GM20000 (cell line): ENCODE results near the gene VPS13D.
"Not testable (repeated sequence)": the region's sequence is repeated elsewhere in the genome, so short reads cannot be mapped to it uniquely, and the experiment has no call there.

Experiments used
- DNase-seq: peaks from one replicate; pipeline ENCODE4 v3.0.0; 2012; ENCODE audit warnings: low spot score
- CTCF ChIP-seq: IDR thresholded peaks from 2 replicates; pipeline ENCODE4 v1.5.1; 2012; ENCODE audit warnings: mild to moderate bottlenecking, control low read depth; ENCODE audit errors: extremely low read depth, missing control alignments

The VPS13D gene

GRCh38 chr1:12466816-12467215 is 237.0 kb downstream of the VPS13D start:
- no peak for DNase-seq
- TF ChIP-seq CTCF, result no peak

DNA sequence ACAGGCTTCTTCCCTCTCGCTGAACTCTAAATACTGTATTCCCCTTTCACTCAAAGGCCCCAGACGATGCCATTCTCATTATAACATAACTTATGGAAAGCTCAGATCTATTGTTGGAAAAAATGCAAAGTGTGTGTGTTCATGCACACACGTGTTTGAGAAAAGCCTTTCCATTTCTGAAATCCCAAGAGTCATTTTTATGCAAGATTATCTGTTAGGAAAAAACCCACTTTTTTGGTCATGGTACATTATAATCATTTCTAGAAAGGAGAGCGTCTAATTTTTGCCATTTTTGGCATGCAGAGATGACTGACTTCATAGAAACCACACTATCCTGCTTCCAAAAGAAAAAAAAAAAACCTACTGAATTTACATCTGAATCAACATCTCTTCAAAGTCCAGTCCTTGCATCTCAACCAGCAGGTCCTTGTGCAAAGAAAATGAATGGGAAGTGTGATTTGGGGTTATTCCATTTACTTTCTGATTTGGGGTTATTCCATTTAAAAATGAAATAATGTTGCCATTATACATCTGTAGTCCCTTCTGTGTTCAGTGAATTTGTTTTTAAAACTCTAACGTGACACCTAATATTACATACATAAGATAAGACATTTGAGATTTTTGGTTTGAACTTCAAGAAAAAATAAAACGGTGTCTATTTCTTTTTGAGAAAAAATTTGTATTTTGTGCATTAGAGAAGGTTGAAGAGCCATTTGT is 237.9 kb downstream of the VPS13D start:
- no peak for DNase-seq
- TF ChIP-seq CTCF, result no peak

DNA sequence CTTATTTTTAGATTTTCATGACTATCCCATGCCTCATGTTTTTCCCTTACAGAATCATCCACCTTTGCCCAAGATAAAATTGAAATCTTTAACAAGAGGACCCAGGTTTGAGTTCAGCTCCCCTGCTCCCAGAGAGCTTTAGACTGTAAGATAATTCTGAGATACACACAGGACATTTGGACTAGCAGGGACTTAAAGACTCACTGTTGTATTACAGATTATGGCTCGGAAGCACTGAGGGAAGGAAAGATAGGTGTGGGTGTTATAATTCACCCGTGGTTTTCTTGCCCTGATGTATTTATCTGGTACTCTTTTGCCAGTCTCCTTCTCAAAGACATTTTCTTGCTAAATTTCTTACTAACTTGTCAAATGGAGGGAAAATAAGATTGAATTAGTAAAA is 238.5 kb downstream of the VPS13D start:
- no peak for DNase-seq
- TF ChIP-seq CTCF, result no peak

DNA sequence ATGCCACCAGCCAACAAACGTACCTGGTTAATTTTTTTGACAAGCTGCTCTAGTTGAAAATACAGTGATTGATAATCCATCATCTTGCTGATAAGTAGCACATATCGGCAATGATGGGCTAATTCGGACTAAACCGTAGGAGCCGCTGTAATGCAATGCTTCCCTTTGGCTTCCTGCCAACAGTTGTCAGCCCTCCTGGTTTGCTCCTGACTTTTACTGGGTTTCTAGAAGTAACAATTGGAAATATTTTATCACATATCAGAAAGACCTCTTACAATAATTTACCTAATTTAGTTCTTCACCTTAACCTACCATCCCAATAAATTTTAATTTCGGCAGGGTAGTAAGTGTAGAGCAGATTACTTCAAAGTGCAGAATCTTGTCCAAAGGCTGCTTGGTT is 239.7 kb downstream of the VPS13D start:
- TF ChIP-seq CTCF, result no peak
- no peak for DNase-seq

- DNase-seq, result no peak
- TF ChIP-seq CTCF, result no peak
These were observed 240.2 kb downstream of the VPS13D start for GRCh38 chr1:12469990-12470389.

DNA sequence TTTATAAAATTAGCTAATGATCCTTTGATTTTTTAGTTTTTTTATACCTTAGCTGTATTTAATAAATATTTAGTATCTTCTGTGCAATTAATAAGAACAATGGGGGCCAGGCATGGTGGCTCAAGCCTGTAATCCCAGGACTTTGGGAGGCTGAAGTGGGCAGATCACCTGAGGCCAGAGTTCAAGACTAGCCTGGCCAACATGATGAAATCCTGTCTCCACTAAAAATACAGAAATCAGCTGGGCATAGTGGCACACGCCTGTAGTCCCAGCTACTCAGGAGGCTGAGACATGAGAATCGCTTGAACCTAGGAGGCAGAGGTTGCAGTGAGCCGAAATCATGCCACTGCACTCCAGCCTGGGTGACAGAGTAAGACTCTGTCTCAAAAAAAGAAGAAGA is 241.1 kb downstream of the VPS13D start:
- not testable (repeated sequence) for DNase-seq

GRCh38 chr1:12472156-12472797 is 242.4 kb downstream of the VPS13D start:
- TF ChIP-seq CTCF, result no peak
- no peak for DNase-seq
